GM19099 (cell line): Measurements from ENCODE around the gene FRMD4A.

ENCODE experiments used
- POLR2A ChIP-seq: IDR thresholded peaks from 3 replicates; pipeline ENCODE4 v1.6.1; 2011; ENCODE audit warnings: low read depth; ENCODE audit not compliant: insufficient read length; ENCODE audit errors: extremely low read depth

The FRMD4A gene

DNA sequence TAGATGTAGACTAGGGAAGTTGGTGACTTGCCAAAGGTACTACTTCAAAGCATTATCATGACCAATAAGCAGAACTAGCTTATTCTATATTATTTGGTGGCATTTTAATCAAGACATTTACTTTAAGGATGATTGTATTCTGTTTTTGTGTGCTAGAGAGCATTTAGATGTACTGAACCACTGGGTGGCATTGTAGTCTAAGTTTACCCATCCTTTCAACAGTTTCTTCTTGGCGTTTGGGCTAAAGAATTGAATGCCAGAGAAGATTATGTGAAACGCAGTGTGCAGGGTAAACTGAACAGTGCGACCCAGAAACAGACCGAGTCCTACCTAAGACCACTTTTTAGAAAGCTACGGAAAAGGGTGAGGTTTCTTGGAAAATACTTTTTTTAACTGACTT is 717.2 kb downstream of the FRMD4A start:
- no peak for TF ChIP-seq POLR2A

GRCh38 chr10:13612654-13613373 is 717.9 kb downstream of the FRMD4A start:
- no peak for TF ChIP-seq POLR2A

DNA sequence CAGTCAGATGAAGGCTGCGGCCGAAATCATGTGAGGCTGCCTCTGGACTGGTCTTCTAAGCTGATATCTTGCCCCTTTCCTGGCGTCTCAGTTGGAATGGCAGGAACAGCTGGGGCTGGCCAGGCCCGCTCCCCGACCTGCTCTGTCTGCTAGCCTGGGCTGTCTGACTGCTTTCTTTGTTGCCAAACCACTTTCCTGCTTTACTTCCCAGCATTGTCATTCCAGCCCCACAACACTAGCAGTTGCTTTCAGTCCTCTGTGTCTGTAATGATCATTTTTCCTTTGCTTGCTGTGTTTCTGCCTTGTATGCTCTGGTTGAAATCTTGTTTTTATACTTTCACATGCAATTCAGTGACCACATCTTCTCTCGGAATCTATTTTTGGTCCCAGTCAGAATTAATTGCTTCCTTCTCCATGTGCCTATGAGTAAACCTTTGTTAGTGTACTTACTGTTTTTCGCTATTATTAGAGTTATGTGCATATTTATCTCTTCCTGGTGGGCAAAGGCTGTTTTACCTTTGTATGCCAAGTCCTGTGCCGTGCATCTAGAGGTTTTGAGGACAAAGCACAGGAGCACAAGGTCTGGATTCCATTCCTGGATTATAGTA is 722.4 kb downstream of the FRMD4A start:
- TF ChIP-seq POLR2A: no peak

DNA sequence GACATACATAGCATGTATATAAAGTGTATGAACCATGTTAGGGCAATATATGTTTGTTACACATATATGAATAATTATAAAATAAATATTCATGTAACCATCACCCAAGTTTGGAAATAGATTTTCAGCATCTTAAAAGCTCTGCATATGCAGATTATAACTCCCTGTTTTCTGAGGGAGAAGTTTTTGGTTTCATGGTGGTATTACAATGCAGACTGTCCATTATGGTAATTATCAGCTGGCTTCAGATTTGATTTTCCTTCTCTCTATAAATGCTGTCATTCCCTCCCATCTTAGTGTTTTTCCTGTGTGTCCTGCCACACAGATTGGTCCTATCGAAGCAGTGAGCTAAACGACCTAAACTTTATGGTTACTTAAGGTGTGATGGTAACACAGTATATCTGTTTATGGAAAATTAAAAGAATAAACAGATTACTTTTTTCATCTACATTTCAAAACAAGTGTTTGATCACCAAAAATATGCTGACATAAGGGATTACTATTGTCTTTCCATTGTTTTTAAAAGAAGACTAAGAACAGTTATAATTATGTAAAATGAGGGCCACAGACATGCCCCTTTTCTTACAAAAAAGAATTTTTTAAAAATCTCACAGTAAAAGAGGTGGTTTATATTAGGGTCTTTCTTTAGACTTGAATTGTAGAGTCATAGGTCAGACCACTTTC is 726.2 kb downstream of the FRMD4A start:
- TF ChIP-seq POLR2A: no peak

GRCh38 chr10:13597909-13598308 is 732.8 kb downstream of the FRMD4A start:
- no peak for TF ChIP-seq POLR2A

DNA sequence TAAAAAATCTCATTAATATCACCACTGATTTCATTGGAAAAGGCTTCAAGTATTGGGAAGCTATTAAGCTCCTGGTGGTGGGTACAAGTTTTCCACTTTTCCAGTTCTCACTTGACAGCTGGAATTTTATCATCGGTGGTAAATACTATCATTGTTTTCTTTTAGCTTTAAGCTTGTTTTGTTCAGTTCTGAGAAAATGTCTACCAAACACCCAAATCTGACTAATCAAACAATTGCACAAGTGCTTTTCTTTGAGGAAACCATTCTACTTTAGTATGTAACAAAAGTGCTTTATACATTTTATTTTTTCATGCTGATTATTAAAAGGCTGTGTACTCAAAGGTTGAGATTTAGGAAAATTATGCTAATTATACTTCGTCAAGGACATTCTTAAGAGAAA is 736.1 kb downstream of the FRMD4A start:
- TF ChIP-seq POLR2A: no peak
